Measurements from ENCODE around the gene COL25A1. TPM values are rescaled to one million over a fixed set of nuclear protein-coding genes. Genes with fewer than 3 reads are reported as not detected.

COL25A1 gene
- total RNA-seq, 1 experiment from 2014 or later = 4.2 TPM

DNA sequence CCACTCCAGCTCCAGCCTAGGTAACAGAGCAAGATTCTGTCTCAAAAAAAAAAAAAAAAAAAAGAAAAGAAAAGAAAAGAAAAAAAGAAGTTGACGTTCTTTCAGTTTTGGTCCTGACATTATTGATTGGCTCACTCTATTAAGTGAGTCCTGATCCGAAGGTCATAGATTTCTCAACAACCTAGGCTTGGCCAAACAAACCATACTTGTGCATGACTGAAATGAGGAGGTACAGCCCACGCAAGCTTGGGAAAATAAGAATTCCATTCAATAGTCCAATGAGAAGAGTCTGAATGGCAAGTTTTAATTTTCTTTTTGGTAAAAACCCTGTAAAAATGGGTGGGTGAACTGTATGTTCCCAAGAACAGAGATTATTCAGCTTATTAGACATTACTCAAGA lies 536.4 kb downstream of the COL25A1 start:
- Histone ChIP-seq H3K9me3 (ENCODE audit: control insufficient read depth, low read depth, low read length) (no peaks in the 10 kb centered on the region), H3K4me2 (ENCODE audit: insufficient read depth, insufficient read length, low read length) (no peak overlapping the region), H4K20me1 (ENCODE audit: control insufficient read depth, insufficient read depth, insufficient read length) (no peaks in the 10 kb centered on the region), H3K14ac (ENCODE audit: insufficient read depth, low read length) (no peak overlapping the region), H3K4ac (ENCODE audit: low read depth, low read length) (no peak overlapping the region), H3K79me2 (ENCODE audit: insufficient read depth, low read length) (no peaks in the 10 kb centered on the region), H3K9ac (ENCODE audit: extremely low read depth, insufficient read length, low read length) (no peak overlapping the region), H2AK5ac (ENCODE audit: insufficient read length, low read length) (no peak overlapping the region), H3K23me2 (ENCODE audit: insufficient read length, low read depth, low read length, poor library complexity, severe bottlenecking) (peaks cover 8% of the 10 kb centered on the region), H3K27ac (ENCODE audit: insufficient read length, low read depth, low read length) (no peak overlapping the region), H2BK20ac (ENCODE audit: low read depth, low read length, poor library complexity, severe bottlenecking) (no peak overlapping the region), H2AFZ (ENCODE audit: low read length) (no peak overlapping the region), H2BK15ac (ENCODE audit: low read depth, low read length) (no peak overlapping the region), H3K27me3 (ENCODE audit: insufficient read depth, low read length) (no peaks in the 10 kb centered on the region), H2BK5ac (ENCODE audit: insufficient read length, low read length) (no peak overlapping the region), H2BK120ac (ENCODE audit: low read depth, low read length, poor library complexity, severe bottlenecking) (no peak overlapping the region), H3K79me1 (ENCODE audit: insufficient read depth, low read depth, low read length, poor library complexity, severe bottlenecking) (no peaks in the 10 kb centered on the region), H3T11ph (ENCODE audit: low read length) (no peak overlapping the region), H2BK12ac (ENCODE audit: insufficient read length, low read depth, low read length) (no peak overlapping the region), H3K56ac (ENCODE audit: insufficient read length, low read depth, low read length) (no peak overlapping the region), H4K91ac (ENCODE audit: insufficient read length, low read depth, low read length) (no peak overlapping the region), H3K18ac (ENCODE audit: insufficient read length, low read depth, low read length) (no peak overlapping the region), H4K8ac (replicated peaks; ENCODE audit: insufficient read length, low read depth, low read length) (no peak overlapping the region), H3K4me1 (ENCODE audit: insufficient read depth, low read length) (no peaks in the 10 kb centered on the region), H4K5ac (ENCODE audit: insufficient read length, low read depth, low read length) (no peak overlapping the region), H3K23ac (ENCODE audit: insufficient read length, low read depth, low read length) (no peak overlapping the region)
- Mint-ChIP-seq H3K27ac (no peak overlapping the region), H3K4me1 (peaks cover 14 to 20% of the 10 kb centered on the region in 2 experiments), H3K36me3 (ENCODE audit: insufficient read depth in 1 of 3, low read depth in 3 of 3) (no peaks in the 10 kb centered on the region; a peak in 1 of 7 replicates), H3K27me3 (ENCODE audit: low read depth) (peaks cover 45% of the 10 kb centered on the region), H3K9me3 (0 out of 5 replicates have a peak, but pooled peaks cover 0 to 4% of the 10 kb centered on the region in 2 experiments), H3K4me3 (no peak overlapping the region)
- whole genome bisulfite sequencing (ENCODE audit: extremely low coverage, insufficient read length, low lambda C conversion rate) = no CpG with 5 or more reads among the region's 3 CpGs
- no peak for DNase-seq
- TF ChIP-seq, protein P1, sequence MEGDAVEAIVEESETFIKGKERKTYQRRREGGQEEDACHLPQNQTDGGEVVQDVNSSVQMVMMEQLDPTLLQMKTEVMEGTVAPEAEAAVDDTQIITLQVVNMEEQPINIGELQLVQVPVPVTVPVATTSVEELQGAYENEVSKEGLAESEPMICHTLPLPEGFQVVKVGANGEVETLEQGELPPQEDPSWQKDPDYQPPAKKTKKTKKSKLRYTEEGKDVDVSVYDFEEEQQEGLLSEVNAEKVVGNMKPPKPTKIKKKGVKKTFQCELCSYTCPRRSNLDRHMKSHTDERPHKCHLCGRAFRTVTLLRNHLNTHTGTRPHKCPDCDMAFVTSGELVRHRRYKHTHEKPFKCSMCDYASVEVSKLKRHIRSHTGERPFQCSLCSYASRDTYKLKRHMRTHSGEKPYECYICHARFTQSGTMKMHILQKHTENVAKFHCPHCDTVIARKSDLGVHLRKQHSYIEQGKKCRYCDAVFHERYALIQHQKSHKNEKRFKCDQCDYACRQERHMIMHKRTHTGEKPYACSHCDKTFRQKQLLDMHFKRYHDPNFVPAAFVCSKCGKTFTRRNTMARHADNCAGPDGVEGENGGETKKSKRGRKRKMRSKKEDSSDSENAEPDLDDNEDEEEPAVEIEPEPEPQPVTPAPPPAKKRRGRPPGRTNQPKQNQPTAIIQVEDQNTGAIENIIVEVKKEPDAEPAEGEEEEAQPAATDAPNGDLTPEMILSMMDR (conservative IDR thresholded peaks at IDR 0.05) = no peak
